GM19238 (cell line): ENCODE data around the gene TUBB8B.
"Not testable (repeated sequence)": the region's sequence is repeated elsewhere in the genome, so short reads cannot be mapped to it uniquely, and the experiment has no call there.

Experiments used
- DNase-seq: peaks from one replicate; pipeline ENCODE4 v3.0.0; 2011; ENCODE audit warnings: low spot score; ENCODE audit not compliant: insufficient read length

Gene TUBB8B

GRCh38 chr18:13177-13576 is 36.2 kb downstream of the TUBB8B start:
- not testable (repeated sequence) for DNase-seq

- DNase-seq, result not testable (repeated sequence)
These were observed 36.6 kb downstream of the TUBB8B start for GRCh38 chr18:12773-13172.

GRCh38 chr18:11383-12274 is 37.8 kb downstream of the TUBB8B start:
- DNase-seq, result not testable (repeated sequence)

- DNase-seq, result not testable (repeated sequence)
These were observed 38.7 kb downstream of the TUBB8B start for GRCh38 chr18:10624-11184.

- not testable (repeated sequence) for DNase-seq
These were observed 39.5 kb downstream of the TUBB8B start for GRCh38 chr18:9937-10336.
